Tibial artery (tissue), 4 donors: ENCODE measurements around the gene NKX3-2.

Source experiments
- DNase-seq, 2 donors: peaks; one replicate each; pipeline ENCODE4 v3.0.0-alpha.2; 2019
- H3K27ac ChIP-seq, 2 donors: fragments of 200-600 bp; sonication (generic) in 1 of 2; 1 replicate in 1 of 2; 2 replicates in 1 of 2; pipeline ENCODE4 v1.5.1; 2018 to 2019; ENCODE audit warnings: mild to moderate bottlenecking in 1 of 2
- H3K27me3 ChIP-seq, 2 donors: fragments of 200-600 bp; sonication (generic) in 1 of 2; one replicate each; pipeline versions ENCODE4 v1.5.1 to v1.6.0; 2016 to 2019
- H3K36me3 ChIP-seq, 3 donors: fragments of 200-600 bp; sonication (generic) in 2 of 3; one replicate each; pipeline ENCODE4 v1.5.1; 2016 to 2019; ENCODE audit warnings: mild to moderate bottlenecking in 2 of 3
- H3K4me1 ChIP-seq, 4 donors: fragments of 200-600 bp; sonication (generic) in 2 of 4; 1 replicate in 3 of 4; 2 replicates in 1 of 4; pipeline ENCODE4 v1.5.1; 2016 to 2019
- H3K4me3 ChIP-seq, 2 donors: fragments of 200-600 bp; sonication (generic) in 1 of 2; 1 replicate in 1 of 2; 2 replicates in 1 of 2; pipeline ENCODE4 v1.5.1; 2018 to 2019; ENCODE audit warnings: mild to moderate bottlenecking in 2 of 2
- H3K9me3 ChIP-seq, 3 donors: fragments of 200-600 bp; sonication (generic) in 1 of 3; one replicate each; pipeline ENCODE4 v1.5.1; 2016 to 2019
- CTCF ChIP-seq, 2 experiments: fragments of 200-600 bp in 1 of 2; fragments of 450-650 bp in 1 of 2; IDR thresholded peaks; one replicate each; pipeline ENCODE4 v1.5.1; 2017 to 2019; ENCODE audit warnings: antibody characterized with exemption in 2 of 2, mild to moderate bottlenecking in 1 of 2, moderate library complexity in 1 of 2
- intact Hi-C: fragments of 100-400 bp; cut with DNase I; formaldehyde crosslinking; loops from one replicate; pipeline ENCODE4 v1.15.0; 2023; ENCODE audit warnings: low total_unique reads

The NKX3-2 gene

DNA sequence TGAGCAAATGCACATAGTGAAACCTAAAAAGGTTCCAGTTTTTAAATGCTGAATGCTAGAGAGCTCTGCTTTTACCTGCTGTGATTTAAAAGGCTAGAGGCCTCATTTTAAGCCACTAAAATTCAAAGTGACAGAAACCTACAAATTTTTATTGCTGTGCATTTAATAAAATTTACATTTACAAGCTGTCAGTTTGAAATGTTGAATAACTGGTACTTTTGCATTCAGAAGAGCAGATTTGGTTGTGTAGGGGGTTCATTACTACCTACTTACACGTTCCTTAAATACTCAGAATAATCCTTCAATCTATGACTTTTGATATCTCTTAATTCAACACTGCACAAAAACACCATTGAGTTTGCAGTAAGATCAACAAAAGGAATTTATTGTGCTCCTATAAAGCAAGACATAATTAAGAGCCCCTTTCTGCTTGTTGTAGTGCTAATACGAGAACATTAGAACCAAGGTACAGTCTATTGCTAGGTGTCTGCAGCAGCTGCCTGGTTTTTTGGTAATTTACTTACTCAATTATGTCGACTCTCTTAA is 27.9 kb downstream of the NKX3-2 start:
- Histone ChIP-seq H3K4me1 (no peaks in the 10 kb centered on the region), H3K27me3 (peaks cover 0 to 16% of the 10 kb centered on the region in 2 donors), H3K9me3 (no peaks in the 10 kb centered on the region), H3K27ac (no peak overlapping the region), H3K4me3 (no peak overlapping the region), H3K36me3 (no peaks in the 10 kb centered on the region)
- no peak for TF ChIP-seq CTCF (IDR thresholded peaks at IDR 0.05)
- DNase-seq, result no peak
- intact Hi-C loops, result no loop called here

DNA sequence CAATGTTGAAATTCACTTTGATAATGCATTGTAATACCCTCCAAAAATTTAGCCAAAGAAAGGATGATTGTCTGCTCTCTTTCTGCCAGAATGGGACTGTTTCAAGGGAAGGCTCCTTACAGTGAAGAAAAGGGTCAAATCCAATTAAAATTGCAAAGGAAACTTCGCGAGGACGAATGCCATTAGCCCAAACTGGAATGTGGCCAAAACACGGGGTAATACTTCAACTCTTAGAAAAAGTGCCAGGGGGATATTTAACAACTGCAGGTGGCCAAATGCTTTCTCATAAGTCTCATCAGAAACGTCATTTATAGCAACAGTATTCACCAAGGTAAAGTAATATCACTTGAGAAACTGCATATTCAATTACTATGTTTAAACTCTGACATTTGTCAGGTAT is 29.0 kb downstream of the NKX3-2 start:
- Histone ChIP-seq H3K27ac (no peak overlapping the region), H3K4me3 (no peak overlapping the region), H3K4me1 (no peaks in the 10 kb centered on the region), H3K36me3 (no peaks in the 10 kb centered on the region), H3K9me3 (no peaks in the 10 kb centered on the region), H3K27me3 (peaks cover 0 to 11% of the 10 kb centered on the region in 2 donors)
- no peak for TF ChIP-seq CTCF (IDR thresholded peaks at IDR 0.05)
- DNase-seq, result no peak
- intact Hi-C loops, result no loop called here

DNA sequence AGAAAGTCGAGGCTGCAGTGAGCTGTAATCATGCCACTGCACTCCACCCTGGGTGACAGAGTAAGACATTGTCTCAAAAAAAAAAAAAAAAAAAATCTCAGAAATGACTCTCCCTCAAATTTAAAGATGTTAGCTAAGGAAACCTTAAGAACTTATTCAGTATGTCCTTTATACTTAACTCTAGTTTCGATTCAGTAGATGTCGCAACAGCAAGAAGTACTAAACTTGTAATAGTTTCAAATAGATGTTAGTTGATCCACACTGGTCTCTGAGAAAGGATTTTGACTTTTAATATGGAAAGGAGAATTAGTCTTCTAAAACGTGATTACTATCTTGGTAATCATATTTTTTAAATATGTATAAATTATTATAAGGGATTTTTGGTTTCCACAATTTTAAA is 29.6 kb downstream of the NKX3-2 start:
- no peak for DNase-seq
- no peak for TF ChIP-seq CTCF (IDR thresholded peaks at IDR 0.05)
- H3K4me3 ChIP-seq, result no peak overlapping the region
- H3K27me3 ChIP-seq, result peaks cover 0 to 11% of the 10 kb centered on the region in 2 donors
- intact Hi-C loops, result no loop called here
- no peaks in the 10 kb centered on the region for H3K36me3 ChIP-seq
- no peaks in the 10 kb centered on the region for H3K4me1 ChIP-seq
- no peaks in the 10 kb centered on the region for H3K9me3 ChIP-seq
- H3K27ac ChIP-seq, result no peak overlapping the region

- intact Hi-C loops, result no loop called here
- Histone ChIP-seq H3K4me3 (no peak overlapping the region), H3K9me3 (no peaks in the 10 kb centered on the region), H3K27me3 (peaks cover 0 to 11% of the 10 kb centered on the region in 2 donors), H3K36me3 (no peaks in the 10 kb centered on the region), H3K27ac (no peak overlapping the region), H3K4me1 (no peaks in the 10 kb centered on the region)
- no peak for DNase-seq
- TF ChIP-seq CTCF (IDR thresholded peaks at IDR 0.05), result no peak
Observed at GRCh38 chr4:13511101-13511500, 33.2 kb downstream of the NKX3-2 start.

DNA sequence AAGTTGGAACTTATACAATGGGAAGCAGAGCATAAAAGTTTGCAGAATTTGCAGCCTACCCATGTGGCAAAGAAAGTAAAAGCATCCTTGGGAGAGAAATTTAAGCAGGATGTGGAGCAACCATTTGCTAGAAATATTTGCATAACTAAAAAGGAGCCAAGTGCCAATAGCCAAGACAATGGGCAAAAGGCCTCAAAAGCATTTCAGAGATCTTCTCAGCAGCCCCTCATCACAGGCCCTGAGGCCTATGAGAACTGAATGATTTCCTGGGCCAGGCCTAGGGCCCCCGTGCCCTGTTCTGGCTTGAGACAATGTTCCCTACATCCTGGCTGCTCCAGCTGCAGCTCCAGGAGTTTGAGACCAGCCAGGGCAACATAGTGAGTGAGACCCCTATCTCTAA is 34.9 kb downstream of the NKX3-2 start:
- no peak for DNase-seq
- H3K27ac ChIP-seq, result no peak overlapping the region
- intact Hi-C loops, result no loop called here
- H3K9me3 ChIP-seq, result no peaks in the 10 kb centered on the region
- H3K4me1 ChIP-seq, result no peaks in the 10 kb centered on the region
- no peak for TF ChIP-seq CTCF (IDR thresholded peaks at IDR 0.05)
- peaks cover 0 to 11% of the 10 kb centered on the region in 2 donors for H3K27me3 ChIP-seq
- no peak overlapping the region for H3K4me3 ChIP-seq
- H3K36me3 ChIP-seq, result no peaks in the 10 kb centered on the region

GRCh38 chr4:13504374-13504773 is 39.9 kb downstream of the NKX3-2 start:
- intact Hi-C loops, result no loop called here
- no peak overlapping the region for H3K27ac ChIP-seq
- no peaks in the 10 kb centered on the region for H3K9me3 ChIP-seq
- H3K27me3 ChIP-seq, result peaks cover 0 to 3% of the 10 kb centered on the region in 2 donors
- TF ChIP-seq CTCF (IDR thresholded peaks at IDR 0.05), result no peak
- H3K36me3 ChIP-seq, result no peaks in the 10 kb centered on the region
- no peak for DNase-seq
- no peaks in the 10 kb centered on the region for H3K4me1 ChIP-seq
- H3K4me3 ChIP-seq, result no peak overlapping the region
